GM21360 (cell line): Measurements from ENCODE around the gene PLAGL2.

Experiments used
- ATAC-seq: cut with Tn5 transposase; IDR thresholded peaks from one replicate; pipeline ENCODE4 v1.9.1; 2021; ENCODE audit warnings: mild to moderate bottlenecking, moderate library complexity; ENCODE audit not compliant: unreplicated experiment

PLAGL2 gene

DNA sequence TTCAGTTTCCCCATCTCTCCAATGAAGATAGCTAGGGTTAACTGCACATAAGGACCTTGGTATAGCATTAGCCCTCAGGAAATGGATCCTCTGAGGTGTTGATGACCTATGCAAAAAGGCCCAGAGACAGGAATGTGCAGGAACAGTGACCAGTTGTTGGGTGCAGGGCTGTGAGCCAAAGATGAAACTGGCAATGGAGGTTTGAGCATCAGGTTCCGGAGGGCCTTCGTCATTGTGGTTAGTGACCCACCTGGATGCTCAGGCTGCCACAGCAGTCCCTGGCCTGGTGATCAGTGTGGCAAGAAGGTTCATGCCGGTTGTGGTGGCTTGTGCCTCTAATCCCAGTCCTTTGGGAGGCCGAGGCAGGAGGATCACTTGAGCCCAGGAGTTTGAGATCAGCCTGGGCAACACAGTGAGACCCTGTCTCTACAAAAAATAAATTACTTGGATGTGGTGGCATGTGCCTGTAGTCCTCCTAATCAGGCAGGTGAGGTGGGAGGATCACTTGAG is 54.3 kb downstream of the PLAGL2 start:
- ATAC-seq: no peak

DNA sequence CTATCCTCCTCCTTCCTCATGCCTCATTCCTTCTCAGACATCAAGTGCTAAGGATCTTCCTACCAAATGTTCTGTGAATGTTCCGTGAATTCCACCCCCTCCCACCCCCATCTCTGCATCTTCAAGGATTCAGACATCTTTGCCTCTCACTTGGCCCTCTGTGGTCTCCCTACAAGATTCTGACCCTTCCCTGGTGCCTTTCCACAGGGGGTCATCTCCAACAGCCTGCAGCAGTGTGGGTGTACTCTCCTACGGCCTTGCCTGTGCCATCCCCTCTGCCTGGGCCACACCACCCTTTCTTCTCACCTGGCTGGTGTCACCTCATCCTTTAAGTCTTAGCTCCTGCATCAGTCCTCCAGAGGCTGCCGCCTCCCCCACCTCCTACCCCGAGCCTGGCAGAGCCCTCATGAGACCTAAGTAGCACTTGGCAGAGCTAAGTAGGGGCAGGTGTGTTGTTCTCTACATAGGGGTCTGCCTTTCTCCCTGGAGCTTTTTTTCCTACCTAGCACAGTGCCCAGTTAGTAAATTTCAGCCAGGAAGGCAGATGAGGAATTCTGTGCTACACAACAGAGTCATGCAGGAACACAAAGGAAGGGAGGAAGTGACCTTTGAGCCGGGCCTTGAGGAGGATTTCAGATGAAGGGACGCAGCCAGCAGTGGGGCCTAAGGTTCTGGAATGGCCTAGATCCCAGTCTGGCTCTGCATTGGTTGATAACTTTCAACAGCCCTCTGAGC is 55.0 kb downstream of the PLAGL2 start:
- no peak for ATAC-seq

DNA sequence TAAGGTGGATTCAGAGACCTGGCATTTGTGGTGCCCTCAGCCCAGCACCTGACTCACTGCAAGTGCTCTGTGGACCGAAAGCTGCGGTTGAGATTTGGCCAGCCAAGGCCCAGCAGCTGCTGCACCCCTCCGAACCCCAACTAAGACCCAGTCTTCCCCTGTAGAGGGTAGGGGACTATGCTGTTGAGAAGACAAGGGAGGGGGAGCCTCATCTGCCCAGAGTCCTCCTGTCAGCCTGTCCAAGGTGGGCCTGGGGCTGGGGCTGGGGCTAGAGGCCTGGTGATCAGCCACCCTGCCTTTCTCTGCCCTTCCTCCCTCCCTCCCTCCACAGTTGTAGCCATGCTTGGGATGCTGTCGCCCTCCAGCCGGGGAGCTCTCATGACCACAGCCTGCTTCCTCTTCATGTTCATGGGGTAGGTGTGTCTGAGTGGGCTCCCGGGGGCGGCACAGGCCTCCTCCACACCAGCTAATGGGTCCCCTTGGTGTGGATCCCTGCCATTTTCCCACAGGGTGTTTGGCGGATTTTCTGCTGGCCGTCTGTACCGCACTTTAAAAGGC is 57.2 kb downstream of the PLAGL2 start:
- ATAC-seq: no peak

DNA sequence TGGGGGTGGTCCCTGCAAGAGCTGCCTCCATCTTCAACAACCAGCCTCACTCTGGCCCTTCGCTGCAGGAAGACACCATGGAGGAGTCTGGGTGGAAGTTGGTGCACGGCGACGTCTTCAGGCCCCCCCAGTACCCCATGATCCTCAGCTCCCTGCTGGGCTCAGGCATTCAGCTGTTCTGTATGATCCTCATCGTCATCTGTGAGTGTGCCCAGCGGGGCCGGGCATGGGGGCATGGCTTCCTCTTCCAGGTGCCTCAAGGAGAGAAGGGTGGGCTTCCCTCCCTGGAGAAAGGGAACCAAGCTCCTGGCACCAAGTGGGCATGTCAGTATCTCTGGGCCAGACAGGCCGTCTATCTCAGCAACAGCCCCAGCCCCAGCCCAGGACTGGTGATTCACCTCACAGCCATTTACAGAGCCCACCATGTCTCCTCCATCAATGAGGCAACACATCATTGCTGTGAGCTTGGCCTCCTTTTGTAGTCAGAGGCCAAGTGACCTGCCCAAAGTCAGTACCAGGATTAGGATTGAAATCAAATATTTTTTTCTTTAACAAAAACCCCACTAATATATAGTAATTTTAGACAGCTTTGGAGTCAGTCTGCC is 57.9 kb downstream of the PLAGL2 start:
- no peak for ATAC-seq

DNA sequence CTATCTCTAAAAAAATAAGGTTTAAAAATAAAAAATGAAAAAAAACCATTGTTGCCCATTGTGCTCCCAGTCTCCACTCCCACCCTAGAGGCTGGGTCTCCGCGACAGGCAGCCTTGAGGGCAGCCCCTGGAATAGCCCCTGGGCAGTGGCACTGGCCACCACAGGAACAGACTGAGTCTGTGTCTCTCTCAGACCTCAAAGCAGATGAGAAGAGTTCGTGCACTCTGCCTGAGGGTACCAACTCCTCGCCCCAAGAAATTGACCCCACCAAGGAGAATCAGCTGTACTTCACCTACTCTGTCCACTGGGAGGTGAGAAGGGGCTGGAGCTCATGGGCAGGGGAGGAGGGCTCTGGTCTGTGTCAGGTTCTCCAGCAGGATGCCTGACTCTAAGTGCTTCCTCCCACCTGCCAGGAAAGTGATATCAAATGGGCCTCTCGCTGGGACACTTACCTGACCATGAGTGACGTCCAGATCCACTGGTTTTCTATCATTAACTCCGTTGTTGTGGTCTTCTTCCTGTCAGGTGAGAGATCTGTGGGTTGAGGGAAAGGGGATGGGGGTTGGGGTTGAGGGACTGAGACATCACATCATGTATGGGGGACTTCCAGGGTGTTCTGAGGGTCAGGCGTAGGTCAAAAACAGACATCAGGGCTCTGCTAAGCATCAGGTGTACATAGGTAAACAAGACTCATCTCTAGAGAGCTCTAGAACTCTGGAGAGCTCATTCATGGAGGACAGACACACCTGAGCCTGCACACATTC is 62.5 kb downstream of the PLAGL2 start:
- ATAC-seq: no peak

DNA sequence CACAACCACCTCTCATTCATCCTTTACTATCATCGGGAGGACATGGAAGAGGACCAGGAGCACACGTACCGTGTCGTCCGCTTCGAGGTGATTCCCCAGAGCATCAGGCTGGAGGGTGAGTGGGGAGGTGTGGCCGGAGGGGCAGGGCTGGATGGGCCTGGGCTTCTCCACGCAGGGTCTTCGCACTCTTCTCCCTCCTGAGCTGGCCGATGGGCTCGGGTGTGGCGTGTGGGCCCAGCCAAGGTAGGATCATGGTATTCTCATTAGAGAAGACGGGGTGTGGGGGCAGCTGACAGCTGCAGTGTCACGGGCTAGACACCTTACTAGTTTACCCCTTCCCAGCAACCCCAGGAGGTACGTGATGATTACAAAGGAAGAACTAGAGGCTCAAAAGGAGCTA is 64.6 kb downstream of the PLAGL2 start:
- no peak for ATAC-seq
